GM21367 (cell line): ENCODE results near the gene SLC24A4.

ENCODE experiments used
- ATAC-seq: cut with Tn5 transposase; IDR thresholded peaks from one replicate; pipeline ENCODE4 v1.9.1; 2021; ENCODE audit not compliant: unreplicated experiment

The SLC24A4 gene

DNA sequence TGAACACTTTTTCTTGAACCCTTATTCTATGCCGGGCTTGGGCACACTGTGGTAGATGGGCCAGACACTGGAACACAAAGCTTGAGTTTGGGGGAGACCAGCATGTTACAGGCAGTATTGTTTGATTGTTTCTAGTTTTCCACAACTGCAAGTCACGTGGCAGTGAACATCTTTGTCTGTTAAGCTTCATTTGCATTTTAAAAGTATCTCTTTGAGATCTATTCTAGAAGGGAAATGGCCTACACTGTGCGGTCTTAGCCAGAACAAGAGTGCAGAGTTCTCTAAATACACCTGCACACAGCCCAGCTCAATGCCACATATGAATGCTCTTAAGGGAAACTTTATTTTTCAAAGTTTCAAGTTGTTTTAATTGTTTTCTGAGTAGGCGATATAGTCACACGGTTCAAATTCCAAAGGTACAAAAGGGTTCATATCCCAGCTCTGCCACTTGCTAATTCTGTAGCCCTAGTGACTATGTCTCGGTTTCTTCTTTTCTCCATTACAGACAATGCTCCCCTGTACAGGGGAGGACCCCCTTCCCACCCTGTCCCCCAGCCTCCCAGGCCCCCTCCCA lies 215.5 kb downstream of the SLC24A4 start:
- ATAC-seq, result peak; percentile 81

DNA sequence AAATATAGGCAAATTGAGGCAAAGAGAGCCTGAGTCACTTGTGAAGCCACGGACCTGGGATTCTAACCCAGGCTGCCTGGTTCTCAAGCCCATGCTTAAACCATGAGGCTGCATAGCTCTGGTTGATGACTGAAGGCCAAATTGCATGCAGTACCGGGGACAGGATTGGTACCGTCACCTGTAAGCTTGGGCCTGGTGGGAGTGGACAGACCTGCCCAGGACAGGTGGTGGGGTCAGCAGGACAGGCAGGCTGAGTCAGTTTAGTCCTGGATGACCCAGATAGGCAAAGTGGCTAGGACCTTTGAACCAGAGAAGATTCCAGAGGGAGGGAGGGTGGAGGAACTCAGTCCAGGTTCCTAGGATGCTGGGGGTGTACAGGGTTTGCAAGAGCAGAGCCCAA lies 216.5 kb downstream of the SLC24A4 start:
- no peak for ATAC-seq

DNA sequence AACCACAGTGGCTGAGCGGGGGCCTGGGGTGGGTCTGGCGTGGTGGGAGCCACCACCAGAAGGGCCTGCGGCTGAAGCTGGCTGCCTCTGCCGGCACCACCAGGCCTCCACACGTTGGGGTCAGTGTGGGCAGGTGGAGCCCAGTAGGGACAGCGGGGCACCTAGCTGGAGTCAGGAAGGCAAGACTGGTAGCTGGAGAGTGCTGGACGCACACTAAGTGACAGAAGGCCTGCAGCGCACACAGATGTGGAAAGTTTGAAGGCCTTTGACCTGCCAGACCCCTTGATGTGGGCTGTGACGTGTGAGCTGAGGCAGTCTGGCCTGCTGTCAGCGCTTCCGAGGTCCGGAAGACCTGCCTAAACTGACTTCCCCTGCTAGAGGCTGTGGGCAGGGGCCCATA lies 216.9 kb downstream of the SLC24A4 start:
- no peak for ATAC-seq

DNA sequence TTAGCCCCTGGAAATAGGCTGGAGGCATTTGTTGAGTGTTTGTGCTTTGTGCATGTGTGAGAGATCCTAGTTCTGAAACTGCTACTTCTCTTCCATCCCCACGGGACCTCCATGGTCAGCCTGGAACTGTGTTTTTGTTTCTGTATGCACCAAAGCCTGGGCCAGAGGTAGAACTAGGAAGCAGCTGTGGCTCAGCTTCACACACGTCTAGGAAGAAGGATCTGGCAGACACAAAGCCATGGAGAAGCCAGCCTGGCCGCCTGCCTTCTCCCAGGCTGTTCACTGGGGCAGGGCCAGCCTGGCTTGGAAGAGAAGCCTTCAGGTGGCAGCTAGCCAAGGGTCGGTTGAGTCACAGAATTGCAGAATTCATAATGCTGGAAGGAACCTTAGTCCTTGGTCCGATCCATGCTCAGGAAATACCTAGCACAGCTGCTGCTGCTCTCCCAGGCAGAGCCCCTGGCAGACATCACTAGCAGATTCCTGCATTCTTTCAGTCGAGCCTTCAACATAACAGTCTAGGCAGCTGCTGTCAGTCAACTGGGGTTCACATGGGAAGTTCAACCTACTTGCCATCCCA lies 217.6 kb downstream of the SLC24A4 start:
- ATAC-seq, result no peak

DNA sequence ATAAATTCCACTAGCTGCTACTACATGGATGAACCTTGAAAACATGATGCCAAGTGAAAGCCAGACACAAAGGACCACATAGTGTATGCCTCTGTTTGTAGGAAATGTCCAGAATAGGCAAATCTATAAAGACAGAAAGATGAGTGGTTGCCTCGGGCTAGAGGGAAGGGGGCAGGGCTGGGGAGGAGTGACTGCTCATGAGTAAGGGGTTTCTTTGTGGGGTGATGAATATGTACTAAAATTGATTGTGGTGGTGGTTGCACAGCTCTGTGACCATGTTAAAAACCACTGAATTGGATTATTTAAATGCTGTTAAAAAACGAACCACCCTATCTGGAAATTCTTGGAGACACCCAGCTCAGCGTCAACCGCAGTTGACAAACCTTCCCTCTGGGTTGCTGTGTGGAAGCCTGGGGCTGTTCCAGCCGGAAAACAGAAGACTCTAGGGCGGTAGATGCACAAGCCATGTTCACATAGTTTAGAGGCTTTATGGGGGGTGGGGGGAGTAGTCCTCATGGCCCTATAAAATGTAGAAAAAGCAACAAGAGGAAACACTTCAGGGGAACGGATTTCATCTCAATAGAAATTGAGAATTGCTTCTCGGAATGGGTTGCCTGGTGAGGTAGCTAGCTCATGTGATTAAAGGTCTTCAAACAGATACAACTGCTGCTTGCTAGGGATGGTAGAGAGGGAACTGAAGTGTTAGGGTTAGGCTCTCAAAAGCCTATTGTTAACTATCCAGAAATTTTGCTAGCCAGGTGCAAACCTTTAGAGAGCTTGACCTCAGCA lies 220.0 kb downstream of the SLC24A4 start:
- no peak for ATAC-seq

DNA sequence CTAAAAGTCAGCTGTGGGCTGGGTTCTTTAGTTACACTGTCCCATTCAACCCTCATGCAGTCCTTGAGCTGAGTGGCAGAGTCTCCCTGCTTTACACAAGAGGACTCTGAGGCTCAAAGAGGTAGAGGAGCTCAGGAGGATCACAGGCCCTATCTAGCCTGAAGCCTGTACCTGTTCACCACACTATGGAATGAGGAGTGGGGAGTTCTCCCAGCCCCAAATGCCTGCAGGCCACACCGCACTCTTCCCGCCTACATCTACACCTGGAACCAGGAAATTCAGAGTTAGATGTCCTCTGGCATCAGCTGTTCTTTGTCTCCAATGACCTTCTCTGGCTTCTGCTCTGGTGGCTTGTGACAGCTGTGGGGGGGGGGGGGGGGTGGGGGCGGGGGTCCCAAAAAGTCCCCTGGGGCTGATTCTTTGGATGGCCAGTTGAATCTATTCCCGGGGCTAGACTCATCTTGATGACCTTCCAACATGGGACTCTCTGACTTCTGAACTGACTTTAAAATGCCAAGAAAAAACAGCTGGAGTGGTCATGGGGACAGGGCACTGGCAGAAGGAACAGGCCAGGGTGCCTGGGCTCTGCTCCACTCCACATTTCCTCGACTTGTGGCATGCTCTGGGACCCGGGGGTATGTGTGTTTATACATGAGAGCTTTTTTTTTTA lies 221.2 kb downstream of the SLC24A4 start:
- ATAC-seq, result no peak

DNA sequence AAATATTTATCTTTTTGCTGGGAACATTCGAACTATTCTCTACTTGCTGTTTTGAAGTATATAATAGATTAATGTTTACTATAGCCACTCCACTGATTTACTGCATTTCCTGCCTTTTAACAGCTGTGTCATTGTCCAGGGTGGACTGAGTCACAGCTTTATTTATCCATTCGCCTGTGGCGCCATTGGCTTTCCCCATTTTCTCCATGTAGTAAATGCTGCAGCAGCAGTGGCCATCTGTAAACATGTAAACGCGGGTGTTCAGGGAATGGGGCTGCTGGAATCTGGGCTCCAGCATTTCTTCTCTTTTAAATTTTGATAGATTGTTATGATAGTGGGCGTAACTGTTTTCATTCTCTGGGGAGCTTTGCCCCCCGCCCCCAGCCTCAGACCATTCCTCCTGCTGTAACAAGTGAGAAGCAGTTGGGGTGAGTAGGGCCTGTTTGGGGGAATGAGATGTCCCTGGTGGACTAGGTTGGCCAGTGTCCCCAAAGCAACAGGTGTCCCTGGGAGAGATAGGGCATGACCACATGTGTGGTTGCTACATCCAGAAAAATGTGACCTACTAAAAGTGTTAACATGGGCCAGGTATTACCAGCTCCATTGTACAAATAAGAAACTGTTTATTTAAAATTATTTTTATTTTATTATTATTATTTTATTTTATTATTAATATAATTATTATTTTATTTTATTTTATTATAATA lies 223.5 kb downstream of the SLC24A4 start:
- ATAC-seq, result no peak

DNA sequence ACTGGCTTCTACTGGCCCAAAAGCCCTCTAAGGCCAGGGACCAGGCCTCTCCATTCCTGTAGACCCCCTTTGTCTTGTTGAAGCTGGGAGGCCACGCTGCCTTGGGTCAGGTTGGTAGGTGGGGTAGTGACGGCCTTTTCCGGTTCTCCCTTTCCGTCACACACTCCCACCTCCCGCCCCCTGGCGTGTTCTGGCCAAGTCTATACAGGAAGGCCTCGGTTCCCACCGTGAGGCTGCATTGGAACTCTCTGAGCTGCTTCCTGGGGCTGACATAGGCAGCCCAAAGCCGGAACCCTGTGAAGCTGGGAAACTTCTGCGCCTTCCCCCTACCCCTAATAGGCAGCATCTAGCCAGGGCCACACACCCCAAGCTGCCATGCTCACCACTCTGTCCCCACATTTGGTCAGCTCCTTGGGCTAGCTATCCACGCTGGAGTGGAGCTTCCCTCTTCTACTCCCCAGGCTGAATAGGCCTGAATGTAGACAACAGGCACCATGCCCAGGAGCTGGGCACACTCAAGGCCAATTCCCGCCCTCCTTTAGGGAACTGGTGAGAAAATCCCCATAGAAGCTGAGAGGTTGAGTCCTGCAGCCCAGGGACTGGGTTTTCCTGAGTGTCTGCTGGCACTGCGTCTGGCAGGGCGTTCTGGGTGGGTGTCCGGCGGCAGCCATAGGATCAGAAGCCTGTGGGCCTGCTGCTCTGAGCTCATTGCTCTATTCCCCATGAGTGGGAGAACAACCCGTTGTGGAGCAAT lies 226.3 kb downstream of the SLC24A4 start:
- ATAC-seq, result no peak

DNA sequence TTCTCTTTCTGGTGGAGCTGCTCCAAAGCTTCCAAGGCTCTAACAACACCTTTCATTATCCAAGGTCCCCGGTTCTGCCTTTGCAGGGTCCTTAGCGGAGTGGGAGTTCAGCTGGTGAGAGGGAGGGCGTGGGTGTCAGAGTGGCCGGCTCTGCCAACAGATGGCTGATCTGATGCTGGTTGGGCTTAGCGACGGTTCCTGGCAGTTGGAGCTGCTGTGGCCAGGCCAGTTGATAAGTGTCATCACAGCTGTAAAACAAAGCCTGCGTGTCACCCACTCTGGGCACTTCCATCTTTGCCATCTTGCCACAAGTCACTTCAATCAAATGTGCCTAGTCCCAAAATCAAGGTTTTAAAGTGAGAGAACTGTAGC lies 226.9 kb downstream of the SLC24A4 start:
- ATAC-seq, result no peak
